ENCODE measurements around the gene TAPBPL.
A peak's percentile ranks its signal among the peaks of the same experiment; 100 is the strongest.

TAPBPL gene

DNA sequence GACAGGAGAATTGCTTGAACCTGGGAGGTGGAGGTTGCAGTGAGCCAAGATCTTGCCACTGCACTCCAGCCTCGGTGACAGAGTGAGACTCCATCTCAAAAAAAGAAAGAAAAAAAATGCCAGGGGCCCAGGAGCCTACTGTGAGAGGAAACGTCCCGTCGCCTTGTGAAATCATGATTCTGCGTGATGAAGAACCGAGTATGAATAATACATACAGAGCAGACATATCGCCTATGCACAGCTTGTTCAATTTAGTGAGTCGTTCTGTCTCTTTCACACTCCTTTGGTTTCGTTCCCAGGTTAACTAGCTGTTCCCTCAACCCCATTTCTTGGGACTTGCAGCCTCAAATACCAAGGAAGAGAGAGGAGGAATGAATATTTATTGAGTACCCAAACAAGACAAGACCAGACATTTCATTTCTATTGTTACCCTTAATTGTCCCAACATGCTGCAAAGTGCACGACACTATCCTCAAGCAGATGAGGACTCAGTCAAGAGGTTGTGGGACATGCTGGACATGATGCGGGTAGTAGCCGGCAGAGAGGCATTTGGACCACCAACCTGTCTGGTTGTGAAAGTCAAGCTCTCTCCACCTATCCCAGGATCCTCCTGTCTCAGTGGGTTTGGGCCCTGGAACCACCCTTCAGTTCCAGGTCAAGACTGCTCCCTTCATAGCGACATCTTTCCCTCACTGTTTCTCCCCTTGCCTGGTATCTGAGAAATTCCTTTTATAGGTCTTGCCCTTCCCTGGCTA lies 15.7 kb upstream of the TAPBPL start:
- no peak for DNase-seq

DNA sequence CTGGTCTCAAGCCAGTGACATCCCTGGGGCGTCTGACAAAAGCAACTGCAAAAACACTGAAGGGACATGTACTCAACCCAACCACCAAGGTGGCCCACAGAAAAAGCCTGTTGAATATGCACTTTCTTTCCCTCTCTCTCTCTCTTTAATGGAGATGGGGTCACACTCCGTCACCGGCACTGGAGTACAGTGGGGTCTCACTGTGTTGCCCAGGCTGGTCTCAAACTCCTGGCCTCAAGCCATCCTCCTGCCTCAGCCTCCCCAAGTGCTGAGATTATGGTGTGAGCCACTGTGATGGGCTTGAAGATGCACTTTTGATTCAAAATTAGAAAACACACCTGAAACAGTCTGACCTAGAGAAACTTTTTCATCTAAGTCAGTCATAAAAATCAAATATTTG lies 14.3 kb upstream of the TAPBPL start:
- DNase-seq = no peak

GRCh38 chr12:6438345-6438744 lies 13.5 kb upstream of the TAPBPL start:
- DNase-seq = no peak

DNA sequence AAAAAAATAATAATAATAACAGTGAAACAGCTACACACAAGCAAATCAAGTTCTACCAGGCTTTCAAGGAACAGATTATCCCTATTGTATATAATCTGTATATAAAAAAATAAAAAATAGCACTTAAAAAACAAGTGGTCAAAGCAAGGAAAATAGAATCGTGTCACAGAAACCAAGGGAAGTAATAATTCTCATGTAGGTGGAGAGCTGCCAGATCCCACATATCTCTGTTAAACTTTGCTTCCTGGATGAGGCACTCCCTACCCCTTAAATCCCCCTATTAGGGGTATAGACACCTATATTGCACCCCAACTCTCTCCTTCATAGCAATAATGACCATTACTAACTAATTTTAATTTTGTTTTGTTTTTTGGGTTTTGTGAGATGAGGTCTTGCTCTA lies 11.5 kb upstream of the TAPBPL start:
- no peak for DNase-seq

- no peak for DNase-seq
Observed at GRCh38 chr12:6442836-6443235, 9.0 kb upstream of the TAPBPL start.

DNA sequence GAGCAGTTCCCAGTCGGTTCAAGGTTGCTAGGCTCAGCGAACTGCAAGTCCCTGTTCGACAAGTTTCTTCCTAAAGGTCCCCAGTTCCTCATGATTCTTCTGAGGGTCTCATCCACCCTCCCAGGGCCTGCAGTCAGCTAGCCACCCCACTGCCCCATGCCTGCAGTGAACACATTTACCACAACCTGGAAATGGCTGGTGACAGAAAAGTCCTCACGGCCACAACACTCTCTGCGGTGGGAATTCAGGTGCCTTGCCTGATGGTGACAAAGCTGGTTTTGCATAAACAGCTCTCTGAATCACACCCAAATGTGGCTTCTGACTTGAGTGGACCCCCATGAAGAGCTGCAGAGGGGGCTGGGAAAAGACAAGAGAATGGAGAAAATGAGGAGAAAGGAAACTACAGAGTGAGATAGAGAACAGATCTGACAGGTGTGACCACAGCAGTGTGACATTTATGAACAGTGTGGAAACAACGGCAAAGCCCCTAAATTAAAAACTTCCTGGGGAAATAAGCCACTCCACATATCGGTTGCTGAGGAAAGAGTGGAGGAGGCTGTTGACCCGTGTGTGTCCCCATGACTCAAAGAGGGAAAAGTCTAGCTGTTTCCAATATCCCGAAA lies 8.4 kb upstream of the TAPBPL start:
- DNase-seq = no peak

DNA sequence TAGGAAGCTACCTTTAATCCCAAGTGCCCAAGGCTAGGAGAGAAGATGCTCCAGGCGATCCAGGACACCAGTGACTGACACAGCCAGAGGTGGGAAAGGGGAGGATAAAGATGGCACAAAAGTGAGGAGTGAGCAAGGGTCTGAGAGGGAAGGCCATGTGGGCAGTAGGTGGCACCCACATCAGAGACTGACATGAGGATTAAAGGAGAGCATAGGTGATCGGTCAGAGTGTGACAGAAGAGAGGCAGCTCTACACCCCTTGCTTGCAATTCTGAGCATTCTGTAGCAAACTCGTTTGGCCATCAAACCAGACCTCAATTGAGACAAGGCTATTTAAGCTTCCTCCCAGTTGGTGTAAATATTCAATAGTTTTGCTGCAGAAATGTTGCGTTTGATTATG lies 7.8 kb upstream of the TAPBPL start:
- DNase-seq = no peak

DNA sequence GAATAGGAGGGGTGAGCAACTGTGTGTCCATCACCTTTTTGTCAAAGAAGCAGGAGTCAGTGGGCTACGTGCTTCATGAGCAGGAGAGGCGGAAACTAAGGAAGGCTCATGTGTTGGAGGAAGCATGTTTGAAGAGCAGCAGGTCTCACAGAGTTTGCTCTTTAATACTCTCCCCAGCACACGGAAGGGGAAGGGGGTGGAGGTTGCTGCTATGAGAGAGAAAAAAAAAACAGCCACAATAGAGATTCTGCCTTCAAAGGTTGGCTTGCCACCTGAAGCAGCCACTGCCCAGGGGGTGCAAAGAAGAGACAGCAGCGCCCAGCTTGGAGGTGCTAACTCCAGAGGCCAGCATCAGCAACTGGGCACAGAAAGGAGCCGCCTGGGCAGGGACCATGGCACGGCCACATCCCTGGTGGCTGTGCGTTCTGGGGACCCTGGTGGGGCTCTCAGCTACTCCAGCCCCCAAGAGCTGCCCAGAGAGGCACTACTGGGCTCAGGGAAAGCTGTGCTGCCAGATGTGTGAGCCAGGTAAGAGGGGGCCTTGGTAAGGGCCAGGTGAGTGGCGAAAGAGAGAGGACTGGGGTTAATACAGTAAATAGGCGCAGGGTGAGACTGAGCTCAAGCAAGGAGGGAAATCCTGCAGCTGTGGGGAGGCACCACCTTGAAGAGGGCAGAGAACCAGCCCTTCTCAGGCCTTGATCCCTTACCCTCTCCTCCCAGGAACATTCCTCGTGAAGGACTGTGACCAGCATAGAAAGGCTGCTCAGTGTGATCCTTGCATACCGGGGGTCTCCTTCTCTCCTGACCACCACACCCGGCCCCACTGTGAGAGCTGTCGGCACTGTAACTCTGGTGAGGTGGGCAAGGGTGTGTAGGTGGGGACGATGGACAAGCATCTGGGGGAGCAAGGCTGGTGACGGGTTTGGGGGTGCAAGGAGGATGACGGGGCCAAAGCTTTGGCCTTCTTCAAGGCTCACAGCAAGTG lies 6.8 kb upstream of the TAPBPL start, which contains the start of gene CD27:
TSS of gene CD27 (plus strand) at position 252 of the 985 bp plus-strand sequence. CDS start at position 393, 141 bp downstream.
- no peak for DNase-seq

DNA sequence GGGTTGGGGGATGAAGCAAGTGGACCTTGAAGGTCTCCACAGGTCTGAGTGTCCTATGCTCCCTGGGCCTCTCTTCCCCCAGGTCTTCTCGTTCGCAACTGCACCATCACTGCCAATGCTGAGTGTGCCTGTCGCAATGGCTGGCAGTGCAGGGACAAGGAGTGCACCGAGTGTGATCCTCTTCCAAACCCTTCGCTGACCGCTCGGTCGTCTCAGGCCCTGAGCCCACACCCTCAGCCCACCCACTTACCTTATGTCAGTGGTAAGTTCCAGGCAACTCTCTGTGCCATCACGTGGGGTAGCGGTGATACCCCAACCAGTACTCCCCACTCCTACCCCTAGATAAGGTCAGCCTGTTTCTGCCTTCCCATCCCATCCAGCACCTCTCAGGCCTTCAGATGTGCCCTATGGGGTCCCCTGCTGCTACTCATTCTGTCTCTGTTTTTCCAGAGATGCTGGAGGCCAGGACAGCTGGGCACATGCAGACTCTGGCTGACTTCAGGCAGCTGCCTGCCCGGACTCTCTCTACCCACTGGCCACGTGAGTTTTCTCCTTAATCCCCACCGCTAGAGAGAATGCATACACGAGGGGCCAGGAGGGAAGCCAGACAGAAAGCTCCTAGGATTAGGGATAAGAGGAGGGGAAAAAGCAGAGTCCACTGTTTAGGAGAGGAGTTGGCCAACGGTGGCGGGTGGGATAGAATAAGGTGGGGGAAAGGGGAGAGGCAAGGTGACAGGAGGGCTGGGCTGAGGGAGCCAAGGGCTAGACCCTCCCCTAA lies 1.6 kb upstream of the TAPBPL start:
- no peak for DNase-seq

- no peak for DNase-seq
Observed at GRCh38 chr12:6450869-6451347, 934 bp upstream of the TAPBPL start.

GRCh38 chr12:6452245-6452943 lies 552 bp downstream of the TAPBPL start:
- no peak for DNase-seq

- no peak for DNase-seq
Observed at GRCh38 chr12:6452944-6453630, 1.2 kb downstream of the TAPBPL start.

- DNase-seq = no peak
Observed at GRCh38 chr12:6457220-6457945, 5.5 kb downstream of the TAPBPL start.

GRCh38 chr12:6458281-6459003 lies 6.6 kb downstream of the TAPBPL start:
- no peak for DNase-seq

DNA sequence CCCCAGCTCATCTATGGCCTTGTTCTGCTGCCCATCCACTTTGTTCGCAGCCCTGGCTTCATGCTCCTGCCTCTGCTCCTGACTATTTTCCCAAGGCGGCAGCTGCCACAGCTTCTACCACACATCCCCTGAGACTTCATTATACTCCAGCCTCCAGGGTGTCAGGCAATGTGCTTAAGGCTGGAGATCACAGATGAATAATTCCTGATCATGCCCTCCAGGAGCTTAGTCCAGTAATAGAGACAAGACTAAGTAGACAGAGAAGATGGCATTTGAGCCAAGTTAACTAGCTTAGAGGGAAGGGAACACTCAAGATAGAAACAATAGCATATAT lies 7.1 kb downstream of the TAPBPL start:
- DNase-seq = no peak

GRCh38 chr12:6460751-6461371 lies 9.0 kb downstream of the TAPBPL start:
- DNase-seq = no peak

- peak in 3 of 4 experiments; percentile 40 to 66 (median 64) for DNase-seq
Observed at GRCh38 chr12:6461401-6462233, 9.8 kb downstream of the TAPBPL start.

GRCh38 chr12:6462234-6462995 lies 10.6 kb downstream of the TAPBPL start:
- no peak for DNase-seq

Measured in activated CD4-positive, CD25-positive, alpha-beta regulatory T cell (primary cell).